ENCODE results near the gene SH3PXD2B.
"Not testable (repeated sequence)": the region's sequence is repeated elsewhere in the genome, so short reads cannot be mapped to it uniquely, and the experiment has no call there.

GRCh38 chr5:172287140-172287539 lies 167.2 kb downstream of the SH3PXD2B start:
- not testable (repeated sequence) for TF ChIP-seq EZH2phosphoT487 (IDR thresholded peaks at IDR 0.05; ENCODE audit: insufficient read depth, low read depth); EZH2 (IDR thresholded peaks at IDR 0.05; ENCODE audit: insufficient read depth, poor library complexity, severe bottlenecking)
